ENCODE results near the gene ACTR1A.
"Not testable (repeated sequence)": the region's sequence is repeated elsewhere in the genome, so short reads cannot be mapped to it uniquely, and the experiment has no call there.

The ACTR1A gene

GRCh38 chr10:102484021-102484420 lies 18.5 kb downstream of the ACTR1A start:
- no peak for DNase-seq (ENCODE audit: low read depth in 2 of 2)

GRCh38 chr10:102480396-102480795 lies 22.1 kb downstream of the ACTR1A start:
- DNase-seq (ENCODE audit: low read depth in 2 of 2) = no peak

DNA sequence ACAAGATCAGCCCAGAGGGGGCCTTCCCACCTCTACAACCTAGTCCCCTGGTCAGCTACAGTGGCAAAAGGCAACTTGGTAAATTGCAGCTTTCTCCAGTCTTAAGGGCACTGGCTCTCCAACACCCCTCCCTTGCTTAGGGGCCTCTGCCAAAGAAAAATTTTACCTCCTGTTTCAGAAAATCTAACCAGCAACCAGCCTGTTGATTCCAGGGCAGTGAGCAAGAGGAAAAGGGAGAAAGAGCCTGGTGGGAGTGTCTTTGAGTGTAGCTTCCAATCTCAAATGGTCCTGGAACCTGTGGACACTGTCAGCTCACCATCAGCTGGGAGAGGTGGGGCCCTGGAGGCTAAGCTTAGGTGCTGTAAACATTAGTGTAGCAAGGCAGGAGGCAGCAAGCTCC lies 22.9 kb downstream of the ACTR1A start:
- no peak for DNase-seq (ENCODE audit: low read depth in 2 of 2)

- no peak for DNase-seq (ENCODE audit: low read depth in 2 of 2)
Observed at GRCh38 chr10:102476466-102477141, 25.9 kb downstream of the ACTR1A start.

GRCh38 chr10:102475451-102476040 lies 27.0 kb downstream of the ACTR1A start:
- no peak for DNase-seq (ENCODE audit: low read depth in 2 of 2)

DNA sequence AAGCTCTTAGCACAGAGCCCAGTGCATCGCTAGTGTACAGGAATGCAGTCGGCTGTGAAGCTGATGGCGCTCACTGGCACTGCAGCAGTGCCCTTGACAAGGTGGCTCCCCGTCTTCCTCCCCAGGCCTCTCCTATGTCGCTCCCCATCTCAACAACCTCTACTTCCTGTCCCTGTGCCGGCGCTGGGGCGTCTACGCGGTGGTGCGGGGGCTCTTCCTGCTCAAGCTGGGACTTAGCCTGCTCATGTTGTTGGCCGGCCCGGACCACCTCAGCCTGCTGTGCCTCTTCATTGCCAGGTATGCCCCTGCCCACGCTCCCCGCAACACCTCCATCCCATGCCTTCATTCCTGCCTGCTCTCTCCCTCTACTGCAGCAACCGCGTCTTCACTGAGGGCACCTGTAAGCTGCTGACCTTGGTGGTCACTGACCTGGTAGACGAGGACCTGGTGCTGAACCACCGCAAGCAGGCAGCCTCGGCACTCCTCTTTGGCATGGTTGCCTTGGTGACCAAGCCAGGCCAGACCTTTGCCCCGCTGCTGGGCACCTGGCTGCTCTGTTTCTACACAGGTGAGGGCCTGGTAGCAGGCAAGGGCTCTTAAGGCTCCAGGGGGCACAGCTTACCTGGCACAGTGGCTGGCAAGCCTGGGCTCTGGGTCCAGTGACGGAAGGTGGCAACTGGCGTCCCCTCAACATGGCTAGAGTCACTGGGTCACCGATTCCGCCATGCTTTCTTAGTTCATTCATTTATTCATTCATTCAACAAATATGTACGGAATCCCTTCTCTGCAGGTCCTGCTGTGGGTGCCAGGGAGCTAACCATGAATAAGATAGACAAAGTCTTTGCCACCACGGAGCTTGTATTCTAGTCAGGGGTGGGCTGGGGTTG lies 28.8 kb downstream of the ACTR1A start:
- DNase-seq (ENCODE audit: low read depth in 2 of 2) = no peak

DNA sequence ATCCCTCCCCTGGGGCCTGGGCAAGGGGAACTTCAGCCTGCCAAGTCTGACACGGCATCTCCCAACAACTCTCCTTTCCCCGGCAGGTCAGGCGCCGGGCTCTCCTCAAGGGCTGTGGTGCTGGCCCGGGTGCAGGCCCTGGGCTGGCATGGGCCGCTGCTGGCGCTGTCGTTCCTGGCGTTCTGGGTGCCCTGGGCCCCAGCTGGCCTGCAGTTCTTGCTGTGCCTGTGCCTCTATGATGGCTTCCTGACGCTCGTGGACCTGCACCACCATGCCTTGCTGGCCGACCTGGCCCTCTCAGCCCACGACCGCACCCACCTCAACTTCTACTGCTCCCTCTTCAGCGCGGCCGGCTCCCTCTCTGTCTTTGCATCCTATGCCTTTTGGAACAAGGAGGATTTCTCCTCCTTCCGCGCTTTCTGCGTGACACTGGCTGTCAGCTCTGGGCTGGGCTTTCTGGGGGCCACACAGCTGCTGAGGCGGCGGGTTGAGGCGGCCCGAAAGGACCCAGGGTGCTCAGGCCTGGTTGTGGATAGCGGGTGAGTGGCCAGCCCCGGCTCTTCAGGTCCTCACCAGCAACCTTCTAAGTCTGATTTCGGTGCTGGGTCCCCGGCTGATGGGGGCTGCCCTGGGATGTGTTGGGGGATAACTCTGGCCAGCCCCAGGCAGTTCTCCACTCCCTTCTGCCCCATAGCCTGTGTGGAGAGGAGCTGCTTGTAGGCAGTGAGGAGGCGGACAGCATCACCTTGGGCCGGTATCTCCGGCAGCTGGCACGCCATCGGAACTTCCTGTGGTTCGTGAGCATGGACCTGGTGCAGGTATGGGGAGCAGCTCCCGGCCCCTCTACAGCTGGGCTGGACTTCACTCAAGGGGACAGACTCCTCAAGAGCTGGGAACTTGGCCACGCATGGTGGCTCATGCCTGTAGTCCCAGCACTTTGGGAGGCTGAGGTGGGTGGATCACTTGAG lies 31.6 kb downstream of the ACTR1A start:
- no peak for DNase-seq (ENCODE audit: low read depth in 2 of 2)

DNA sequence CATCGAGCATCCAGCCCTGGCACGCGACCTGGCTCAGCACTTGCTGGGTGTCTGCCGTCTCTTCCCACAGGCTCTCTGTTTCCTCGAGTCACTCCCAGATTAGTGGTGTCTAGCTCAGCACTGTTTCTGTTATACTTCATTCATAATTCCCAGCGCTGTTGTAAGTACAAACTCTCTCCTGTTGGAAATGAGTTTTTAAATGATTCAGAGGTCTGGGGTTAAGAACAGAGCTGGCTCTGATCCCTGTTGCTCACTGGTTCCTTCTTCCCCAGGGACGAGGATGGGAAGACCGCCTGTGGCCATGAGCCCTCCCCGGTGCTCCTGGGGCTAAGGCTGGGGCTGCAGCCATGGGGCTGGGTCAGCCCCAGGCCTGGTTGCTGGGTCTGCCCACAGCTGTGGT lies 33.8 kb downstream of the ACTR1A start:
- DNase-seq (ENCODE audit: low read depth in 2 of 2) = no peak

GRCh38 chr10:102467971-102468438 lies 34.5 kb downstream of the ACTR1A start:
- no peak for DNase-seq (ENCODE audit: low read depth in 2 of 2)

DNA sequence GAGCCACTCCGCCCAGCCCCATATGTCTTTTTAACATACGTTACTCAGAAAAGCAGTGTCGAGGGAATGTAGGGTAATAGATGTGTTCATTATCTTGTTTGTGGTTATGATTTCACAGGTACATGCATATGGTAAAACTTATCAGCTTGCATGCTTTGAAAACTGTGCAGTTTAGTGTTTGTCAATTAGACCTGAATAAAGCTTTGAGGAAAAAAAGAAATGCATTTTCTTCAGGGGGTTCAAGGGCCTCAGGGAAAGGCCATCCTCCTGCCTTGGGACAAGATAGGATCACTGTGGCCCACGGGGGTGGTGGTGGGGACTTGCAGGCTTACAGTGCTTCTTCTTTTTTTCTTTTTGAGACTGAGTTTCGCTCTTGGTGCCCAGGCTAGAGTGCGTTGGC lies 35.2 kb downstream of the ACTR1A start:
- no peak for DNase-seq (ENCODE audit: low read depth in 2 of 2)

DNA sequence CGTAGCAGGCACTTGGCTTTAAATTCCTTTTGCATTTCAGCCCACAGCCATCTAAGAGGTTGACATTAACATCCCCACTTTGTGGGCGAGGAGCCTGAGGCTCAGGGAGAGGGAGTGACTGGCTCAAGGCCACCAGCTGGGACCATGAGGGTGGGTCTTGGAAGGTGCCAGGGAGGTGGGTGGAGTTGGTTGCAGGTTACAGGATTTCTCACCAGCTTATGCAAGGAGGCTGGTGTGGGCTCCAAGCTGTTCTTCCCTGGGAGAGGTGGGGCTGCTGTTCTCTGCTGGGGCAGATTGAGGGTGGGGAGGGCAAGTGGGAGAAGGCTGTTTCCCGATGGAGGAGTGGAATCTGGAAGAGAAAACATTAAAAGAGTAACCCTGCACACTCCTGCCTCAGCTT lies 37.0 kb downstream of the ACTR1A start:
- DNase-seq (ENCODE audit: low read depth in 2 of 2) = no peak

DNA sequence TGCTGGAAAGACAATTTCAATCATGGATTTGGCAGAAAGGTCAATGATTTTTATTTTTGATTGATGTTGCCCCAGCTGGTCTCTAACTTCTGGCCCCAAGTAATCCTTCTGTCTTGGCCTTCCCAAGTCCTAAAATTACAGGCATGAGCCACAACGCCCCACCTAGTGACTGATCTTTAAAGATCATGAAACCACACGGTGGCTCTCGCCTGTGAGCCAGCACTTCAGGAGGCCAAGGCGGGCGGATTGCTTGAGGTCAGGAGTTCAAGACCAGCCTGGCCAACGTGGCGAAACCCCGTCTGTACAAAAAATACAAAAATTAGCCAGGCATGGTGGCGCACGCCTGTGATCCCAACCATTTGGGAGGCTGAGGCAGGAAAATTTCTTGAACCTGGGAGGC lies 38.5 kb downstream of the ACTR1A start:
- DNase-seq (ENCODE audit: low read depth in 2 of 2) = no peak

DNA sequence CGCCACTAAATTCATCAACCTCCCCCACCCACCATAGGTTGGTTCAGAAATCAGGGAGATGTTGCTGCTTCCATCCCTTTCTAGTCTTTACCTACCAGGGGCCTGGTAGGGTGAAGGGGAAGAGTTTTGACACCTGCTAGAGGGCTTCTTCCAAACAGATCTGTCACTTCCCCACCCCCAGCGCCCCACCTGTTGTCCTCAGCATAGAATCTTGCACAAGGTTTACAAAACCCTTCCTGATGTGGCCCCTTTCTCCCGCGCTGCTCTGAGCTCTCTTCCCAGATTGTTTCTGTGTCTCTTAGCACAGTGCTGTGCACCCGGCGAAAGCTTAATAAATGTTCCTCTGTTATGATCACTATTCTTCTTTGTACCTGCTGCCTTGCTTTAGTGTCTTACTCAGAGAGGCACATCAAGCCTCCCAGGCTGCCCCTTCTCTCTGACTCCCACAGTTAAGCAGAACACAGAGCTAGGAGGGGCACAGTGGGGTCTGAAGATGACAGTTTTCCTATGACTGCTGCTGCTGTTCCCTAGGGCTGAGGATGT lies 39.9 kb downstream of the ACTR1A start:
- no peak for DNase-seq (ENCODE audit: low read depth in 2 of 2)

DNA sequence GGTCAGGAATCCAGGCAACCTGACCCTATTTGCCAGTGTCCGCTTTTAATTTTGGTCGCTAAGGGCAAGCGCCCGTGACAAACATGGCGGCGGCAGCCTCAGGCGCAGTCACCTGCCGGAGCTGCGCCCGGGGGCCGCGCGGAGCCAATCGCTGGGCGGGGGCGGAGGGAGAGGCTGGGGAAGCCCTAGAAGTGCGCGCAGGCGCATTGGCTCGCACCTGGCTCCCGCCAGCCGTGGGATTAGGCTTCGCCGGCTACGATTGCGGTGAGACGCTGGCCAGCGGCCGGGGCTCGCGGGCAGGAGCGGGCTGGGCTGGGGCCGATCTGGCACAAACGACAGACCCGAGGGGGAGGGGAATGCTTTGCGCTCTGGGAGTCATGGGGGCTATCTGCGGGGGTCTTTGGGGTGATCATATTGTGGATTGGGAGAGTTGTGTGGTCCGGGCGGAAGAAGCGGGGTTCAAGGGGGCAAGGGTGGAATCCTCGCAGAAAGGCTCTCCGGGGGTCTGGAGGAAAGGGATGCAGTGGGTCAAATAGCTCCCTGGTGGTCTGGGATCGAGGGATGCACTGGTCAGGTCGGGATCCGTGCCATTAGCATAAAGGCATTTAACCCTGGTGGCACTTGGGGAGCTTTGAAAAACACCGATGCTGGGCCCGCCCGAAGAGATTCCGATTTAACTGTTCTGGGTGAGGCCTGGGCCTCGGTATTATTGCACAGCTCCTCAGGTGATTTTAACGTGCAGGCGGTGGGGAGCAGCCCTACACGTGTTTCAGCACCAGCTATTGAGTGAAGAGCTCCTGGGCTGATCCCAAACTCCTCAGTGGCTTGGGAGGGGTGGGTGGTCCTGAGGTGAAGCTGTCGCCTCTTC lies 41.1 kb downstream of the ACTR1A start:
- DNase-seq (ENCODE audit: low read depth in 2 of 2) = peak; percentile 79 to 93

- DNase-seq (ENCODE audit: low read depth in 2 of 2) = no peak
Observed at GRCh38 chr10:102460836-102461186, 41.7 kb downstream of the ACTR1A start.

DNA sequence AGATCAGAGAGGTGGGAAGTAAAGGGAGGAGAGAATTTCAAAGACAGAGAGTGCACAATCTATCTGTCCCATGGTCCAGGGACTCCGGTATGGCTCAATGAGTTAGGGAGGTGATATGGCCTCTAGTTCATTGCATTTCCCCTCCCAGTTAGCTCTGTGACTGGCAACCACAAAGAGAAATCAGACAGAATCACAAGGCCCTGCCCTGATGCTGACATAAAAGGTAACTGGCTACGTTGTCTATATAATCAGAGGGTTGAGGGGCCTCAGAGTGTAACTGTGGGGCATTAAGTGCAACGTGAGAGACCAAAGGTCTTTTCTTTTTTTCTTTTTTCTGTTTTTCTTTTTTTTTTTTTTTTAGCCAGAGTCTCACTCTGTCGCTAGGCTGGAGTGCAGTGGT lies 43.9 kb downstream of the ACTR1A start:
- no peak for DNase-seq (ENCODE audit: low read depth in 2 of 2)

DNA sequence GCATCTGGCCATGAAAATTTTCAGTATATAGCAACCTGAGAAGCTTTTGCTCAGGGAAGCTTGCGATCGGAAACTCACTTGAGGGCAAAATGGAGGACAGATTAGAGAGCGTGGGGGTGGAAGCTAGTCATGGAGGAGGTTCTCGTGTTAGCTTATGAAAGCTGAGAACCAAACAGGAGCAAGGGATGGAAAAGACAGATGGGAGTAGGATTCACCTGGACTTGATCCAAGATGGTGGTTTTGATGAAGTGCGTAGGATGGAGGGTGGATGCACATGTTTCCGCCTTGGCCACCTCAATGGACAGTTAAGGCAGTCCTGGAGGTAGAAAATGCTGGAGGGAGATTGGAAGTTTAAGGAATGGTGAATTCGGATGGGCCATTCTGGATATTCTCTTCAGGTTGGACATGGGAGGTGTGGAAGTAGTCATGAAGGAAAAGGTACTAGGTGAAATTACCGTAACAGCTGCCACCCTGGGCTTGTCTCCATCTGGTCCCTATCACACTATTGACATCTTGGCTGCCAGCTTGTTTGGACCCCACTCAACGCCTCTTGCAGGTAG lies 44.8 kb downstream of the ACTR1A start:
- DNase-seq (ENCODE audit: low read depth in 2 of 2) = no peak

DNA sequence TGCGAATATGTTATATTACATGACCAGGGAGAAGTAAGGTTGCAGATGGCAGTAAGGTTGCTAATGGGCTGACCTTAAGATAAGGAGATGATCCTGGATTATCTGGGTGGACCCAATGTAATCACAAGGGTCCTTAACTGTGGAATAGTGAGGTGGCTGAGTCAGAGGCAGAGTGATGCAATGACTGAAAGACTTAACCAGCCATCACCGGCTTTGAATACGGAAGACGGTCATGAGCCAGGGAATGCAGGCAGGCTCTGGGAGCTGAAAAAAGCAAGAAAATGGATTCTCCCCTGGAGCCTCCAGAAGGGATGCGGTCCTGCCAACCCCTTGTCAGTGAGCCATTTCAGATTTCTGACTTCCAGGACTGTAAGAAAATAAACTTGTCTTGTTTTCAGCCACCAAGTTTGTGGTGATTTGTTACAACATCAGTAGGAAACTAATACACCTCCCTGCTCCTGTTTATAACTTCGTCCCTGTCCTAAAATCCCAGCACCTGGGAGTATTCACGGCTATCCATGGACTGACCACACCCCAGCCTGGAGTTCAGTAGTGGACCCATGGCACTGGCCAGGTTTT lies 46.5 kb downstream of the ACTR1A start:
- DNase-seq (ENCODE audit: low read depth in 2 of 2) = no peak

DNA sequence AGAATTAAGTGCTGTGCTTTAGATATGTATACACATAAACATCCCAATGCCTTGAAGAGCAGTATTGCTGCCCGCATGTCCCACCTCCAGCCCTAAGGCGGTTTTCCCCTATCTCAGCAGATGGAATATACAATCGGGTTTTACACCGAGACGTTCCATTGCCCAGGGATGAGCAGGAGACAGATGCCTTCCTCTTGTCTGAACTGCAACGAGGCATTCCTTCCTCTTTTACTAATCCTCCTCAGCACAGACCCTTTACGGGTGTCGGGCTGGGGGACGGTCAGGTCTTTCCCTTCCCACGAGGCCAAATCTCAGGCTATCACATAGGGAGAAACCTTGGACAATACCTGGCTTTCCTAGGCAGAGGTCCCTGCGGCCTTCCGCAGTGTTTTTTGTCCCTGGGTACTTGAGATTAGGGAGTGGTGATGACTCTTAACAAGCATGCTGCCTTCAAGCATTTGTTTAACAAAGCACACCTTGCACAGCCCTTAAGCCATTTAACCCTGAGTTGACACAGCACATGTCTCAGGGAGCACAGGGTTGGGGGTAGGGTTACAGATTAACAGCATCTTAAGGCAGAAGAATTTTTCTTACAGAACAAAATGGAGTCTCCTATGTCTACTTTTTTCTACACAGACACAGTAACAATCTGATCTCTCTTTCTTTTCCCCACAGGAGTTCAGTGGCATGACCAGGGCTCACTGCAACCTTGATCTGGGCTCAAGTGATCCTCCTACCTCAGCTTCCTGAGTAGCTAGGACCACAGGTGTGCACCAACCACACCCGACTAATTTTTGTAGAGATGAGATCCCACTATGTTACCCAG lies 47.6 kb downstream of the ACTR1A start:
- DNase-seq (ENCODE audit: low read depth in 2 of 2) = not testable (repeated sequence)

All from stimulated activated CD8-positive, alpha-beta memory T cell treated with anti-CD3 and anti-CD28 coated beads, Interleukin-2, amount 100 ng/mL, for 1 hour (primary cell).